ENCODE results near the gene FOXD1. TPM values are rescaled to one million over a fixed set of nuclear protein-coding genes. Genes with fewer than 3 reads are reported as not detected.

Gene FOXD1
- total and polyA plus RNA-seq, 2 donors (not counting 3 experiments of a cell fraction or from before 2014, with no cell fraction given), result 0.06 to 0.20 TPM

GRCh38 chr5:73483676-73484075 lies 35.1 kb upstream of the FOXD1 start:
- Histone ChIP-seq H3K79me2 (ENCODE audit: control insufficient read depth, insufficient read depth, low read length) (no peaks in the 10 kb centered on the region), H3K9me1 (replicated peaks; ENCODE audit: control insufficient read depth, extremely low read depth, insufficient read depth, low read length) (no peaks in the 10 kb centered on the region), H3K27me3 (ENCODE audit: control insufficient read depth in 2 of 2, insufficient read depth in 2 of 2, low read length in 2 of 2) (peaks cover 40 to 54% of the 10 kb centered on the region in 2 experiments), H3K9ac (replicated peaks; ENCODE audit: extremely low read depth, insufficient read depth, low read length) (no peak overlapping the region), H3K4me1 (ENCODE audit: control insufficient read depth, extremely low read depth, insufficient read depth, low read length) (no peaks in the 10 kb centered on the region), H3K36me3 (ENCODE audit: control insufficient read depth in 2 of 2, extremely low read depth in 1 of 2, insufficient read depth in 2 of 2, low read length in 2 of 2) (no peaks in the 10 kb centered on the region), H3K9me3 (replicated peaks; ENCODE audit: control insufficient read depth, insufficient read depth, low read length) (no peaks in the 10 kb centered on the region), H3K27ac (ENCODE audit: insufficient read depth, low read depth, low read length) (no peak overlapping the region), H2AFZ (ENCODE audit: low read depth, low read length) (no peak overlapping the region), H4K20me1 (replicated peaks; ENCODE audit: control insufficient read depth, extremely low read depth, insufficient read depth, low read length) (no peaks in the 10 kb centered on the region), H3K4me2 (ENCODE audit: insufficient read depth, low read length) (no peak overlapping the region), H3K4me3 (replicated peaks in 1 of 3; ENCODE audit: insufficient read depth in 1 of 3, low read depth in 1 of 3, low read length in 3 of 3) (no peak overlapping the region)
- DNase-seq (ENCODE audit: low read depth, low spot score), result no peak
- no peak for FAIRE-seq
- ChIA-PET POLR2A (no interaction called here), CTCF (interaction anchor here (1.2 to 1.7 kb wide), 2 partner anchors 9 to 13 kb away, joined by 3 to 4 read pairs; no protein-coding TSS in a partner anchor)
- BruUV-seq (replicated peaks), result no TSS peak
- dilution Hi-C loops (cut with MboI; ENCODE audit: extremely low pct_ligation_motif_present, low sequenced_read_pairs), result no loop called here
- TF ChIP-seq POLR2AphosphoS5 (IDR thresholded peaks at IDR 0.05; ENCODE audit: insufficient read depth, low read depth, low read length), result no peak
- TF ChIP-seq EZH2 (IDR thresholded peaks at IDR 0.05; ENCODE audit: borderline replicate concordance, low read depth, low read length, severe bottlenecking), result no peak
- no peak for TF ChIP-seq GATA2 (IDR thresholded peaks at IDR 0.05; ENCODE audit: insufficient read depth, insufficient read length, low read depth, low read length)
- no peak for TF ChIP-seq FOS (IDR thresholded peaks at IDR 0.05; ENCODE audit: borderline replicate concordance, insufficient read depth, low read length)
- TF ChIP-seq MAX (IDR thresholded peaks at IDR 0.05; ENCODE audit: insufficient read depth, insufficient read length), result no peak
- no peak for TF ChIP-seq JUN (IDR thresholded peaks at IDR 0.05; ENCODE audit: borderline replicate concordance, insufficient read depth, insufficient read length, low read depth)
- no peak for TF ChIP-seq CTCF (IDR thresholded peaks at IDR 0.05; ENCODE audit: extremely low read depth in 1 of 2, insufficient read depth in 1 of 2, low read depth in 1 of 2, low read length in 2 of 2)
- TF ChIP-seq MYC (IDR thresholded peaks at IDR 0.05; ENCODE audit: low read depth, low read length), result no peak
- no peak for TF ChIP-seq POLR2A (IDR thresholded peaks at IDR 0.05; ENCODE audit: low read depth, low read length)
- intact Hi-C loops (cut with micrococcal nuclease), result no loop called here
